HG03439 (cell line): ENCODE results near the gene ZNF136.

Experiments
- ATAC-seq: cut with Tn5 transposase; IDR thresholded peaks from one replicate; pipeline ENCODE4 v1.9.1; 2021; ENCODE audit warnings: mild to moderate bottlenecking, moderate library complexity; ENCODE audit not compliant: unreplicated experiment

Gene ZNF136

GRCh38 chr19:12187625-12188024, 24.7 kb downstream of the ZNF136 start:
- ATAC-seq, result no peak

GRCh38 chr19:12194827-12195731, 32.2 kb downstream of the ZNF136 start:
- no peak for ATAC-seq

- no peak for ATAC-seq
Measured at GRCh38 chr19:12198136-12198535, 35.2 kb downstream of the ZNF136 start.

GRCh38 chr19:12199757-12200419, 37.0 kb downstream of the ZNF136 start:
- ATAC-seq, result no peak

GRCh38 chr19:12202250-12202649, 39.4 kb downstream of the ZNF136 start:
- ATAC-seq, result no peak

- ATAC-seq, result no peak
Measured at GRCh38 chr19:12205296-12205695, 42.4 kb downstream of the ZNF136 start.

- ATAC-seq, result no peak
Measured at GRCh38 chr19:12208221-12208620, 45.3 kb downstream of the ZNF136 start.

- ATAC-seq, result no peak
Measured at GRCh38 chr19:12217332-12217731, 54.4 kb downstream of the ZNF136 start.

- ATAC-seq, result no peak
Measured at GRCh38 chr19:12222980-12223630, 60.2 kb downstream of the ZNF136 start.

GRCh38 chr19:12224676-12225075, 61.8 kb downstream of the ZNF136 start:
- ATAC-seq, result no peak

- no peak for ATAC-seq
Measured at GRCh38 chr19:12229990-12230389, 67.1 kb downstream of the ZNF136 start.

GRCh38 chr19:12230751-12231733, 68.1 kb downstream of the ZNF136 start:
- ATAC-seq, result no peak

- ATAC-seq, result no peak
Measured at GRCh38 chr19:12232961-12233360, 70.1 kb downstream of the ZNF136 start.

GRCh38 chr19:12237143-12237839, 74.4 kb downstream of the ZNF136 start:
- no peak for ATAC-seq
